ENCODE results near the gene TSHZ3.

Gene TSHZ3

GRCh38 chr19:31261019-31261602 is 88.1 kb downstream of the TSHZ3 start:
- DNase-seq (ENCODE audit: low spot score): no peak

DNA sequence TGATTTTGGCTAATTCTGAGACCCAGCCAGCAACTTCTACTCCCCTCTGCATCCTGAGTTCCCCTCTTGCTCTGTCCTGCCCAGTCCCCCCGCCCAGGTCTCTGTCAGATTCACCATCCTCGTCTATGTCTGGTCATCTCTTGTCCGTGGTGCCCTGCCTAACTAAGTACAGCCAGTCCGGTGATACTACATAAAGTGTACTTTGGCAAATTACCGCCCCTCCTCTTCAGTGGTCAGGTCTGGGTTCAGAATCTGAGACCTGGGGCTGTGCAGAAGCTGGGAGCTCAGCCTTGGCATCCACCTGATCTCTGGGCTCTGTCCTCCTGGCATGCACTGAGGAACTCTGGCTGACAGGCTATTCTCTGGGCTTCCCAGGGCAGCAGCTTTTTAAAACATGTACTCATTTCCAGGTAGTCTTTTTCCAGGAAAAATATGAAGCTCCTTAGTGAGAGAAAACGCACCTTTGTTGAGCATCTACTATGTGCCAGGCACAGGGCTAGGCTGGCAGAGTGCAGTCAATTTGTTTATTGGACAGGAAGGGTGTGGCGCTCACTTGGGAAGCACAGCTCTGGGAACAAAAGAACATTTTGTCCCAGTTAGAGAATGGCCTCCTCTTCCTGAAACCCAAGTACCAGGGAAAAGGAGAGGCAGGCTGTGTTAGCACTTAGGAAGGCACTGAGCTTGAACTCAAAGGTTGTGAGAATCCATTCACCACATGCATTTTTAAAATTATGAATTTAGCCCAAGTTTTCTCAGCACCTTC is 88.9 kb downstream of the TSHZ3 start:
- no peak for DNase-seq (ENCODE audit: low spot score)

DNA sequence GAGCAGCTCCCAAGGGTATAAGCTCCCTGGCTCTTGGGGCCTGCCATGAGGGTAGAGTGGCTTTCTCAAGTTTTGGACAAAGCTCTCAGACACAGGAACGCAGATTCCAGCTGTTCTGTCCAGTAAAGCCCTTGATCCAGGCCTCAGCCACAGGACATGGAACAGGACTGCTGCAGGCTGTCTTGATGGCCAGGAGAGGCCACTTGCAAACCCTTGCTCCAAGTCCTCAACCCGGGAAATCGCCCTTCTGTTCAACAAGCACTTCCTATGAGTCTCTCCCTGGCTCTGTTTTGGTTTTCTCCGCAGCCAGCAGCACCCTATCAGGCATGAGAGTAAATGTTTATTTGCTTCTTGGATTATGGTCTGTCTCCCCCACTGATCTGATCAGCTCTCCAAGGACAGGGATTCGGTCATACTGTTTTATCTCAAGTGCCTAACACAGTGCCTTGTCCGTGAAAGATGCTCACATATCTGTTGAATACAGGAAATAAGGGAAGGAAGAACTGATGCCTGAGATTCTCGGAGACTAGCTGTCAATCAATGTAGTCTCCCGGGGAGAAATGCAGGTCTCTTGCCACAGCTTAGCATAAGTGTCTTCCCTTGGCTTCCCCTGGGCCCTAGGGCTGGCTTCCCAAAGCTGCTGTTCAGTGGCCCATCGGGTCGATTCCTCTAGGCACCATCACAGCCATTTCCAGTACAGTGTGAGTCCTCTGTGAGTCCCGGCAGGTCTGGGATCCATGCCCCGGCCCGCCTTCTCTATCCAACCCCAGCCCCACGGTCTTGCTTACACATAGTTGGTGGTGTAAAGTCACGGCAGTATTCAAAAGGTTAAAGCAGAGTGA is 90.8 kb downstream of the TSHZ3 start:
- no peak for DNase-seq (ENCODE audit: low spot score)

DNA sequence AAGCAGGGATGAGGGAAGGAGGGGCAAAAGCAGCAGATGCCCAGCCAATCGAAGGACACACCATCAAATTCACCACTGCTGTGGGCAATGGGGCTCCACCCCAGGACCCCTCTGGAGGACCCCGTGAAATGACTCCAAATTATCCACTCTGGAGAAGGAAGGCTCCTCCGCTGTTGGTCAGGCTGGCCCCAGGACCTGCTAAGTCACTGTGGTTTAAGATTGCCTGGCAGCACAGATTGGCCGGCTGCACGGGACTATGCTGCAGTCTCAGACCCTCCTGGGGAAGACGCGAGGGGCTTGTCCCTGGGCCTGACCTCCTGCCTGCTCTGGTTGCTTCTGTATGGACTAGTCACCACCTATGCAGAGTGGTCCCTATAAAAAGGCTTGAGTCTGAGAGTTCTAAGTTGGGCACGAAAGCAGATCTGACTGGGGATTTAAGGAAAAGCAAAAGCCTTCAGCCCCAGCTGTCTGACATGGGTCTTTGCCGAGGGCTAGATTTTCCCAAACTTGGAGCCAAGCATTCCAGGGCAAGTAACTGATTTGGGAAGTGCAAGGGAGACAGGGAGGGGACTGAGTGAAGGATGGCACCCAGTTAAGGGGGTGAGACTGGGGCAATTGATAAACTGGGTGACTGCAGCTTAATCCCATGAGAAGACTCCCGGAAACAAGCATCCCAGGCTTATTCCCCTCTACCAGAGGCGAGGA is 91.7 kb downstream of the TSHZ3 start:
- no peak for DNase-seq (ENCODE audit: low spot score)

- no peak for DNase-seq (ENCODE audit: low spot score)
Observed at GRCh38 chr19:31257025-31257424, 92.2 kb downstream of the TSHZ3 start.

DNA sequence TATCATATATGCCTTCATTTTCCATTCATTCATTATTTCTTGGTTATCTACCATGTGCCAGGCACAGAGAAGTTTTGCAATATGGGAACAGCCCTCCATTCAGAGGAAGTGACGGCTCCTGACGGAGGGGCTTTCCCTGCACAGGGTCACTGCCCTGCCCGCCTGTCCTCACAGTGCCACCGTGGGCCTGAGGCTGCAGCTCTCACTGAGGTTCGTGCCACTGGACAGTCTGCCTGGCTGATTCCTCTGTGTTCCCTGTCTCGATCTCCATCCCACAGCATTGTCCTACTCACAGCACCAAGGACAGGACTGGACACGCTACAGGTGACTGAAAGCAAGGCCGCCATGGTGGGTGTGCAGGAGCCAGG is 92.7 kb downstream of the TSHZ3 start:
- no peak for DNase-seq (ENCODE audit: low spot score)

GRCh38 chr19:31255831-31256592 is 93.2 kb downstream of the TSHZ3 start:
- no peak for DNase-seq (ENCODE audit: low spot score)

GRCh38 chr19:31255174-31255799 is 93.9 kb downstream of the TSHZ3 start:
- no peak for DNase-seq (ENCODE audit: low spot score)

DNA sequence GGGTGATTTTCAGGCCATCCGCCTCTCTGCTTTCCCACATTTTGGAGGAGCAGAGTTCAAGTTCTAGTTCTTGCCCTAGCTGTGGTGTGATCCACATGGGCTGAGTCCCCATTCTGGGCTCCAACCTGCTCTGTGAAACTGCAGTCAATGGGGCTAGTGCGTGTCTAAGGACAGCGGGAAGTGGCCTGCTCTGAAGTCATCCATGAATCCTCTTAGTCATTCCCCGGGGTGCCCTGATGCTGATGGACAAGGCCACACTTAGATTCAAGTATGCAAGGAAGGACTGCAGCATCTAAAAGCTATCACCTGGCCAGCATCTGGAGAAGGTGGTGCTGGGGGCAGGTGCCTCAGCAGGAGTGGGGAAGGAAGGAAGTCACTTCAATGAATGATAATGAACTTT is 94.6 kb downstream of the TSHZ3 start:
- no peak for DNase-seq (ENCODE audit: low spot score)

DNA sequence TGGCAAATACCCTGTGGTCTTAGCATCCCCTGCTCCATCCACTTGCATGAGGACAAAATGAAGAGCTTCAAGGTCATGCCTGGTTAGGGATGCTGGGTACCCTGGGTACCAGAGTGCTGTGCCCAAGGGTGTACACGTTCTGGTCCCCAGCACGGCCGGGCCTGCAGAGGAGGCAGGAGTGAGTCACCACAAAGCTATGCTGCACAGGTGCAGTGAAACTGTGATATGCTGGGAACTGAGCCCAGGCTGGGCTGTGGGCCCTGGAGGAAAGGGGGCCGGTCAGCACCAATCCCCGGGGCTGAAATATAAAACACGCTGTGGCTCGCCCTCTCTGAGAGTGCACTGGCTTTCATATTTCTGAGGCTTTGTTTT is 95.1 kb downstream of the TSHZ3 start:
- DNase-seq (ENCODE audit: low spot score): no peak

GRCh38 chr19:31253526-31254179 is 95.6 kb downstream of the TSHZ3 start:
- no peak for DNase-seq (ENCODE audit: low spot score)

DNA sequence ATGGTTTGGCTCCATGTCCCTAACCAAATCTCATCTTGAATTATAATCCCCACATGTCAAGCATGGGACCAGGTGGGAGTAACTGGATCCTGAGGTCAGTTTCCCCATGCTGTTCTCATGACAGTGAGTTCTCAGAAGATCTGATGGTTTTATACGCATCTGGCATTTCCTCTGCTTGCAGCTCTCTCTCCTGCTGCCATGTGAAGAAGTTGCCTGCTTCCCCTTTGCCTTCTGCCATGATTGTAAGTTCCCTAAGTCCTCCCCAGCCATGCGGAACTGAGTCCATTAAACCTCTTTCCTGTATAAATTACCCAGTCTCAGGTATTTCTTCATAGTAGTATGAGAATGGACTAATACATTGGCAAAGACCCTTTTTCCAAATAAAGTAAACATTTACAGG is 96.8 kb downstream of the TSHZ3 start:
- DNase-seq (ENCODE audit: low spot score): no peak

GRCh38 chr19:31249217-31249616 is 100.0 kb downstream of the TSHZ3 start:
- DNase-seq (ENCODE audit: low spot score): no peak

DNA sequence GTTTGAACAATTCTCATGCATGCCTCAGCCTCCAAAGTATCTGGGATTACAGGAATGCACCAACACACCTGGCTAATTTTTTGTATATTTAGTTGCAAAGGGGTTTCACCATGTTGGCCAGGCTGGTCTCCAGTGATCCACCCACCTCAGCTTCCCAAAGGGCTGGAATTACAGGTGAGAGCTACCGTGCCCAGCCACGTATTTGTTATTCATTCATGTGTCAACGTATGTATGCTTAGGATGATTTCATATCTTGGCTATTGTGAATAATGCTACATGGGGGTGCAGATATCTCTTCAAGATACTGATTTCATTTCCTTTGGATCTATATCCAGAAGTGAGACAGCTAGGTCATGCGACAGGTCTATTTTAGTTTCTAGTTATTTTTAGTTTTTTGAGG is 113.4 kb downstream of the TSHZ3 start:
- DNase-seq (ENCODE audit: low spot score): no peak

- no peak for DNase-seq (ENCODE audit: low spot score)
Observed at GRCh38 chr19:31233295-31233800, 115.9 kb downstream of the TSHZ3 start.

DNA sequence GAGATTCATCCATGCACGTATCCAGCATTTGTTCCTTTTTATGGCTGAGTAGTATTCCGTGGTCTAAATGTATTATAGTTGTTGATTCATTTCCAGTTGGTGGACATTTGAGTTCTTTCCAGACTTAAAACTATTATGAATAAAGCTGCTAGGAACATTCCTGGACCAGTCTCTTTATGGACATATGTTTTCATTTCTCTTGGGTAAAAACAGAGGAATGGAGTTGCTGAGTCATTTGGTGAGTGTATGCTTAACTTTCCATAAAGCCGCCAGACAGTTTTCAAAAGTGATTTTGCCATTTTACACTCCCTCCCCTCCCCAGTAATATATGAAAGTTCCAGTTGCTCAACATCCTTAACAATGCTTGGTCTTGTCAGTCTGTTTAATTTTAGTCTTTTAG is 116.4 kb downstream of the TSHZ3 start:
- DNase-seq (ENCODE audit: low spot score): no peak

- no peak for DNase-seq (ENCODE audit: low spot score)
Observed at GRCh38 chr19:31232180-31232579, 117.1 kb downstream of the TSHZ3 start.

GRCh38 chr19:31231237-31231636 is 118.0 kb downstream of the TSHZ3 start:
- no peak for DNase-seq (ENCODE audit: low spot score)

GRCh38 chr19:31226151-31226935 is 122.9 kb downstream of the TSHZ3 start:
- no peak for DNase-seq (ENCODE audit: low spot score)
